ENCODE data around the gene FBXO22. TPM values are rescaled to one million over a fixed set of nuclear protein-coding genes. Genes with fewer than 3 reads are reported as not detected.

The FBXO22 gene
- total and polyA plus RNA-seq, 10 of the 15 experiments (the other 5 are each of a cell fraction or from before 2014, with no cell fraction given), result 15.2 to 110 (median 42.8) TPM

DNA sequence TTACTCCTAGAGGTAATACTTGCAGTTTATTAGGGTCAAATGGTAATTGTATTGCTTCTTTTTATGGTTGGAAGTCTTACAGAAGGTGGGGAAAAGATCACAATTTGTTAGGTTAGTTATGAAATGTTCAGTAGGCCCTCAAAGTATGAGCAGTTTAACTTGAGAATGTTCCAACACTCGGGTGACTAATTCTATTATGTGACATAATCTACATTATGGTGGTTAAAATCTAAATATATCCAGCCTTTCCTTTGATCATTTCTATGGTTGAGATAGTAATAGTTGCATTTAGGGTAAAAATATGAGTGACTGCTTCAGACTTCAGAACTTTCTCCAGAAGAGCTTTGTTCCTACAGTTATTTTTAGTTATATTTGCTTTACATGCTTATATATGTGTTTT lies 19.6 kb upstream of the FBXO22 start:
- FAIRE-seq, result no peak
- SMC1A ChIA-PET (ENCODE audit: uncharacterized antibody, unreplicated experiment), result interaction anchor here (1.1 kb wide), 1 partner anchor 41 kb away, joined by 4 read pairs; no protein-coding TSS in a partner anchor
- no peak overlapping the region for H2AFZ ChIP-seq (ENCODE audit: control insufficient read depth, low read depth, low read length)
- H3K27ac ChIP-seq (ENCODE audit: control insufficient read depth, insufficient read depth), result no peak overlapping the region
- no peaks in the 10 kb centered on the region for H3K9me3 ChIP-seq (replicated peaks; ENCODE audit: control insufficient read depth, insufficient read depth, low read length)
- ATAC-seq, result no peak
- no peak overlapping the region for H3K9ac ChIP-seq (ENCODE audit: control insufficient read depth, insufficient read depth, low read length)
- RAD21 ChIA-PET (ENCODE audit: unreplicated experiment), result no interaction called here
- H4K20me1 ChIP-seq (ENCODE audit: control insufficient read depth, insufficient read depth), result no peaks in the 10 kb centered on the region
- CTCF ChIA-PET, result interaction anchor here (0.6 to 1.7 kb wide), 4 partner anchors 14 to 256 kb away, joined by 3 to 5 read pairs (median 3); no protein-coding TSS in a partner anchor
- H3K36me3 ChIP-seq (ENCODE audit: control insufficient read depth in 2 of 2, insufficient read depth in 2 of 2, low read length in 1 of 2), result no peaks in the 10 kb centered on the region; a peak in 2 of 4 replicates
- 48% methylated on average over 1 of the region's 1 CpG for WGBS (ENCODE audit: insufficient coverage, insufficient replicate concordance, low lambda C conversion rate, missing lambda C conversion rate)
- DNase-seq (ENCODE audit: low read depth, low spot score), result no peak
- H3K4me2 ChIP-seq (ENCODE audit: control insufficient read depth, insufficient read depth), result no peak overlapping the region
- in situ Hi-C loops (cut with MboI), result no loop called here
- H3K27me3 ChIP-seq (replicated peaks in 1 of 2; ENCODE audit: control insufficient read depth in 2 of 2, insufficient read depth in 2 of 2, low read length in 1 of 2), result no peaks in the 10 kb centered on the region
- POLR2A ChIA-PET, result interaction anchor here (0.6 to 0.7 kb wide), 2 partner anchors 14 to 38 kb away, joined by 3 read pairs; no protein-coding TSS in a partner anchor
- no peaks in the 10 kb centered on the region for H3K79me2 ChIP-seq (ENCODE audit: control insufficient read depth, insufficient read depth, low read length)
- intact Hi-C loops (cut with micrococcal nuclease; ENCODE audit: unreplicated experiment), result no loop called here
- H3K4me3 ChIP-seq, result no peak overlapping the region
- H3K4me1 ChIP-seq (ENCODE audit: control insufficient read depth, insufficient read depth, low read length), result no peaks in the 10 kb centered on the region
- BruUV-seq (replicated peaks), result no TSS peak
- TF ChIP-seq DPF2 (IDR thresholded peaks at IDR 0.05) (no peak), SMAD1 (IDR thresholded peaks at IDR 0.05; ENCODE audit: low read depth, partially characterized antibody) (no peak), IRF4 (IDR thresholded peaks at IDR 0.05; ENCODE audit: low read depth, low read length) (no peak), JUNB (IDR thresholded peaks at IDR 0.05) (peak; percentile 58), RUNX3 (IDR thresholded peaks at IDR 0.05; ENCODE audit: low read length) (peak; percentile 74; the same call in 1 of the 2 replicates), EGR1 (IDR thresholded peaks at IDR 0.05; ENCODE audit: borderline replicate concordance in 1 of 2, low read depth in 2 of 2, low read length in 2 of 2) (no peak), TCF7 (IDR thresholded peaks at IDR 0.05; ENCODE audit: borderline replicate concordance) (peak; percentile 85), MEF2A (IDR thresholded peaks at IDR 0.05; ENCODE audit: insufficient read depth, low read depth, low read length) (peak; percentile 54; the same call in 1 of the 2 replicates), JUND (IDR thresholded peaks at IDR 0.05; ENCODE audit: low read depth, low read length) (no peak), HDAC2 (IDR thresholded peaks at IDR 0.05) (no peak), CHD1 (IDR thresholded peaks at IDR 0.05; ENCODE audit: low read depth, low read length) (no peak), TARDBP (IDR thresholded peaks at IDR 0.05; ENCODE audit: borderline replicate concordance) (no peak), TAF1 (IDR thresholded peaks at IDR 0.05; ENCODE audit: borderline replicate concordance, low read depth, low read length) (no peak), BMI1 (IDR thresholded peaks at IDR 0.05; ENCODE audit: borderline replicate concordance) (no peak), MXI1 (IDR thresholded peaks at IDR 0.05; ENCODE audit: low read depth, low read length) (no peak), RCOR1 (conservative IDR thresholded peaks at IDR 0.05; ENCODE audit: low read depth, low read length) (no peak), NR2C1 (IDR thresholded peaks at IDR 0.05) (no peak), HDAC6 (IDR thresholded peaks at IDR 0.05; ENCODE audit: unreplicated experiment) (no peak), EED (IDR thresholded peaks at IDR 0.05; ENCODE audit: low read depth) (no peak), TCF12 (IDR thresholded peaks at IDR 0.05; ENCODE audit: low read depth, low read length) (no peak), SMARCA5 (IDR thresholded peaks at IDR 0.05) (no peak)
- TF ChIP-seq, protein P1, sequence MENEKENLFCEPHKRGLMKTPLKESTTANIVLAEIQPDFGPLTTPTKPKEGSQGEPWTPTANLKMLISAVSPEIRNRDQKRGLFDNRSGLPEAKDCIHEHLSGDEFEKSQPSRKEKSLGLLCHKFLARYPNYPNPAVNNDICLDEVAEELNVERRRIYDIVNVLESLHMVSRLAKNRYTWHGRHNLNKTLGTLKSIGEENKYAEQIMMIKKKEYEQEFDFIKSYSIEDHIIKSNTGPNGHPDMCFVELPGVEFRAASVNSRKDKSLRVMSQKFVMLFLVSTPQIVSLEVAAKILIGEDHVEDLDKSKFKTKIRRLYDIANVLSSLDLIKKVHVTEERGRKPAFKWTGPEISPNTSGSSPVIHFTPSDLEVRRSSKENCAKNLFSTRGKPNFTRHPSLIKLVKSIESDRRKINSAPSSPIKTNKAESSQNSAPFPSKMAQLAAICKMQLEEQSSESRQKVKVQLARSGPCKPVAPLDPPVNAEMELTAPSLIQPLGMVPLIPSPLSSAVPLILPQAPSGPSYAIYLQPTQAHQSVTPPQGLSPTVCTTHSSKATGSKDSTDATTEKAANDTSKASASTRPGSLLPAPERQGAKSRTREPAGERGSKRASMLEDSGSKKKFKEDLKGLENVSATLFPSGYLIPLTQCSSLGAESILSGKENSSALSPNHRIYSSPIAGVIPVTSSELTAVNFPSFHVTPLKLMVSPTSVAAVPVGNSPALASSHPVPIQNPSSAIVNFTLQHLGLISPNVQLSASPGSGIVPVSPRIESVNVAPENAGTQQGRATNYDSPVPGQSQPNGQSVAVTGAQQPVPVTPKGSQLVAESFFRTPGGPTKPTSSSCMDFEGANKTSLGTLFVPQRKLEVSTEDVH (IDR thresholded peaks at IDR 0.05; ENCODE audit: low read depth, partially characterized antibody), result no peak
- TF ChIP-seq, protein P2, sequence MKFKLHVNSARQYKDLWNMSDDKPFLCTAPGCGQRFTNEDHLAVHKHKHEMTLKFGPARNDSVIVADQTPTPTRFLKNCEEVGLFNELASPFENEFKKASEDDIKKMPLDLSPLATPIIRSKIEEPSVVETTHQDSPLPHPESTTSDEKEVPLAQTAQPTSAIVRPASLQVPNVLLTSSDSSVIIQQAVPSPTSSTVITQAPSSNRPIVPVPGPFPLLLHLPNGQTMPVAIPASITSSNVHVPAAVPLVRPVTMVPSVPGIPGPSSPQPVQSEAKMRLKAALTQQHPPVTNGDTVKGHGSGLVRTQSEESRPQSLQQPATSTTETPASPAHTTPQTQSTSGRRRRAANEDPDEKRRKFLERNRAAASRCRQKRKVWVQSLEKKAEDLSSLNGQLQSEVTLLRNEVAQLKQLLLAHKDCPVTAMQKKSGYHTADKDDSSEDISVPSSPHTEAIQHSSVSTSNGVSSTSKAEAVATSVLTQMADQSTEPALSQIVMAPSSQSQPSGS (IDR thresholded peaks at IDR 0.05; ENCODE audit: low read length), result no peak
